GM12801 (cell line): ENCODE data around the gene ZMYND12.

Experiments used
- TF ChIP-seq, protein P1 (sequence below): IDR thresholded peaks from one replicate; pipeline ENCODE4 v1.5.1; 2011; ENCODE audit warnings: control low read depth; ENCODE audit not compliant: insufficient read length; ENCODE audit errors: extremely low read depth

Gene ZMYND12

DNA sequence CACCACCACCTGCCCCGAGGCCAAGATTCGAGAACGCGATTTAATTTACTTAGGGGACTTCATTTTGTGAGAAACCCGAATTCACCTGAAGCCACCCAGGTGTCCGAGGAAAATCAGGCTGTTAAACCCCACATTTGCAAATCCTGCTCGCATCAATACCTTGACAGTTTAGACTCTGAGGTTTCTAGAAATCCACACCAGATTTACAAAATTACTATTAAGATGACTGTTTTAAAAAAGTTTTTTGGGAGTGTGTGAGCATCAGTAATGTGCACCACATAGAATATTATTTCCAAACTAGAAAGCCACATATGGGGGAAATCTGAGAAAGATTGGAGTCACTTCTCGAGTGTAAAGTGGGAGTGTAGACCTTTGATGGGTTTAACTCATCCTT lies 74.5 kb downstream of the ZMYND12 start:
- TF ChIP-seq, protein P1, sequence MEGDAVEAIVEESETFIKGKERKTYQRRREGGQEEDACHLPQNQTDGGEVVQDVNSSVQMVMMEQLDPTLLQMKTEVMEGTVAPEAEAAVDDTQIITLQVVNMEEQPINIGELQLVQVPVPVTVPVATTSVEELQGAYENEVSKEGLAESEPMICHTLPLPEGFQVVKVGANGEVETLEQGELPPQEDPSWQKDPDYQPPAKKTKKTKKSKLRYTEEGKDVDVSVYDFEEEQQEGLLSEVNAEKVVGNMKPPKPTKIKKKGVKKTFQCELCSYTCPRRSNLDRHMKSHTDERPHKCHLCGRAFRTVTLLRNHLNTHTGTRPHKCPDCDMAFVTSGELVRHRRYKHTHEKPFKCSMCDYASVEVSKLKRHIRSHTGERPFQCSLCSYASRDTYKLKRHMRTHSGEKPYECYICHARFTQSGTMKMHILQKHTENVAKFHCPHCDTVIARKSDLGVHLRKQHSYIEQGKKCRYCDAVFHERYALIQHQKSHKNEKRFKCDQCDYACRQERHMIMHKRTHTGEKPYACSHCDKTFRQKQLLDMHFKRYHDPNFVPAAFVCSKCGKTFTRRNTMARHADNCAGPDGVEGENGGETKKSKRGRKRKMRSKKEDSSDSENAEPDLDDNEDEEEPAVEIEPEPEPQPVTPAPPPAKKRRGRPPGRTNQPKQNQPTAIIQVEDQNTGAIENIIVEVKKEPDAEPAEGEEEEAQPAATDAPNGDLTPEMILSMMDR: no peak

DNA sequence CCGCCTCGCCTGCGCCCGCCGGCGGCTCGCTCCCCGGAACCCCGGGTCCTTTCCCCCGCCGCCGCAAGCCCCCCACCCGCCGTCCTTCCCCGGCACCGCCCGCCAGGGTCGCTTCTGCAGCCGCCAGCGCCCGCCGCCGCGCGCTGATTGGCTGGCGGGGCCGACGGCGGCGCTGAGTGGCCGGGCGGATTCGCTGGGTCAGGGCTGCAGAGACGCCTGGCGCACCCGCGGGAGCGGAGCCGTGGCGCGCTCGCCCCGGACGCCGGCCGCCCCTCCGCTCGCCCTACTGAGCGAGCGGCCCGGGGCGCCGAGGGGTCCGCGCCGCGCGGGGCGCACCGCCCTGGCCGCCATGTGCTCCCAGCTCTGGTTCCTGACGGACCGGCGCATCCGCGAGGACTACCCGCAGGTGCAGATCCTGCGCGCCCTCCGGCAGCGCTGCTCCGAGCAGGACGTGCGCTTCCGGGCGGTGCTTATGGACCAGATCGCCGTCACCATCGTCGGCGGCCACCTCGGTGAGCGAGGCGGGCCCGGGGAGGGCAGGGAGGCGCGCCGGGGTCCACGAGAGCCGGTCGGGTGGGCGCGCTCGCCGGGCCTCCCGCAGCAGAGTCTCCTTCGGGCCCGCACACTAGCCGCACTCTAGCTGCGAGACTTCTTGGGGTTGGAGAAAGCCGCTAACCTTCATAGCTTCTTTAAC lies 75.1 kb downstream of the ZMYND12 start, which contains the start of gene RIMKLA:
RIMKLA (plus strand) TSS at position 207 of the 694 bp plus-strand sequence; CDS start at position 350, 143 bp downstream.
- TF ChIP-seq, protein P1: no peak
